Retinal pigment epithelial cell (primary cell): ENCODE data around the gene RAB27B.

Source experiments
- DNase-seq: peaks from one replicate; pipeline ENCODE4 v3.0.0-alpha.2; 2010; ENCODE audit warnings: low read depth
- H3K4me3 ChIP-seq: 2 replicates; pipeline ENCODE4 v1.5.1; 2011; ENCODE audit warnings: mild to moderate bottlenecking, low read length, control low read depth, moderate library complexity
- TF ChIP-seq, protein P1 (sequence below): conservative IDR thresholded peaks from 2 replicates; pipeline ENCODE4 v1.5.1; 2011; ENCODE audit warnings: low read depth, low read length, control low read depth, inconsistent platforms

RAB27B gene

DNA sequence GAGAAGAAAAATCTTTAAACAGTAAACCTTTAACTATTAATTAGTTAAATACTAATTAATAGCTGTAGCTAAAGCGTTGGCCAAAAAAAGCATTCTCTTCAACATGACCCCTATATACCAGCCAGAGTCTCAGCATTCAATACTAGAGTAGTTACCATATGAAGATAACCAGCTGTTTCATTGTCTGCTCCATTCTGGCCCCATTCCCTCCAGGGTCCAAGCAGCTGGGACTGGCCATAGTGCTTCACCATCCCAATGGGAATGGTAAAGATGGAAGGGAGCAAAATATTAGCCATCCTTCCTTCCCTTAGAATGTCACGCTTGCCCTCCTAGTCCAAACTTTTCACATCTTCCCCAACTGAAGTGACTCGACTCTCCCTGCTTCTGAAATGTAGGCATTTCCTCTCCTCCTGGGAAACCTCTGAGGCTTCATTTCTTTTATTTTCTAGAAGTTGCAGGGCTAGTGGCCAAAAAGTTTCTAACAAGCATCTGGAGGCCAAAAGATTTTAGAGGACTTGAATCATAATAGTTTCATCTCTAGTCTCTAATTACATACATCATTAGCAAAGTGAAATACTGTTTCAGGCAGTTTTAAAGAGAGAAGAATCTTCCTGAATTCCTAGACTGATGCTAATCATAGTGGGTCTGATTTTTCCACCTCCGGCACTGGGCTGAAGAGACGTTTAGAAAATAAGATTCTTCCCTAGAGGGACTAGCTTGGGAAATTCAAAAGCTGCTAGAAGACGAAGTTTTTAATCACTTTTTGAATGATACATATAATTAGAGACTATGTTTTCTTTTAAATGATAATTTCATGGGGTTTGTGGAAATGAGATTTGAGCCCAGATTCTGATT is 78.3 kb downstream of the RAB27B start:
- DNase-seq, result no peak
- TF ChIP-seq, protein P1, sequence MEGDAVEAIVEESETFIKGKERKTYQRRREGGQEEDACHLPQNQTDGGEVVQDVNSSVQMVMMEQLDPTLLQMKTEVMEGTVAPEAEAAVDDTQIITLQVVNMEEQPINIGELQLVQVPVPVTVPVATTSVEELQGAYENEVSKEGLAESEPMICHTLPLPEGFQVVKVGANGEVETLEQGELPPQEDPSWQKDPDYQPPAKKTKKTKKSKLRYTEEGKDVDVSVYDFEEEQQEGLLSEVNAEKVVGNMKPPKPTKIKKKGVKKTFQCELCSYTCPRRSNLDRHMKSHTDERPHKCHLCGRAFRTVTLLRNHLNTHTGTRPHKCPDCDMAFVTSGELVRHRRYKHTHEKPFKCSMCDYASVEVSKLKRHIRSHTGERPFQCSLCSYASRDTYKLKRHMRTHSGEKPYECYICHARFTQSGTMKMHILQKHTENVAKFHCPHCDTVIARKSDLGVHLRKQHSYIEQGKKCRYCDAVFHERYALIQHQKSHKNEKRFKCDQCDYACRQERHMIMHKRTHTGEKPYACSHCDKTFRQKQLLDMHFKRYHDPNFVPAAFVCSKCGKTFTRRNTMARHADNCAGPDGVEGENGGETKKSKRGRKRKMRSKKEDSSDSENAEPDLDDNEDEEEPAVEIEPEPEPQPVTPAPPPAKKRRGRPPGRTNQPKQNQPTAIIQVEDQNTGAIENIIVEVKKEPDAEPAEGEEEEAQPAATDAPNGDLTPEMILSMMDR, result no peak
- H3K4me3 ChIP-seq, result no peak overlapping the region

DNA sequence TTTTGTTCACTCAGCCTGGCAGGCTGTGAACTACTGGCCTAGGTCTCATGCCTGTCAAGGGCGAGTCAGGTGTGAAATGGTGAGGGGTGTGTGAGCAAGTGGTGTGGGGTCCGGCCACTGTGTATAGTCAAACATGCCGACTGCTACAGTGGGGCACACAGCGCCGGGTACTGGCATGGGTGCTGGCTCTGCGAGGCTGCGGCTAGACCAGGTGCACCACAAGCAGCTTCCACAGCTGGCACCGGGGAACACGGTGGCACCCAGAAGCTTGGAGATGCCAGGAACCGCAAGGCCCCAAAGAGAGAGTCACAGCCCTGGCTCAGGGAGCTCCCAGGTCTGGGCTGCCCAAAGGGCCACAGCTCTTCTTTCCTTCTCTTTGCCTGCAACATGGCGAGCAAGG is 81.3 kb downstream of the RAB27B start:
- no peak for DNase-seq
- H3K4me3 ChIP-seq, result no peak overlapping the region
- TF ChIP-seq, protein P1, result no peak

DNA sequence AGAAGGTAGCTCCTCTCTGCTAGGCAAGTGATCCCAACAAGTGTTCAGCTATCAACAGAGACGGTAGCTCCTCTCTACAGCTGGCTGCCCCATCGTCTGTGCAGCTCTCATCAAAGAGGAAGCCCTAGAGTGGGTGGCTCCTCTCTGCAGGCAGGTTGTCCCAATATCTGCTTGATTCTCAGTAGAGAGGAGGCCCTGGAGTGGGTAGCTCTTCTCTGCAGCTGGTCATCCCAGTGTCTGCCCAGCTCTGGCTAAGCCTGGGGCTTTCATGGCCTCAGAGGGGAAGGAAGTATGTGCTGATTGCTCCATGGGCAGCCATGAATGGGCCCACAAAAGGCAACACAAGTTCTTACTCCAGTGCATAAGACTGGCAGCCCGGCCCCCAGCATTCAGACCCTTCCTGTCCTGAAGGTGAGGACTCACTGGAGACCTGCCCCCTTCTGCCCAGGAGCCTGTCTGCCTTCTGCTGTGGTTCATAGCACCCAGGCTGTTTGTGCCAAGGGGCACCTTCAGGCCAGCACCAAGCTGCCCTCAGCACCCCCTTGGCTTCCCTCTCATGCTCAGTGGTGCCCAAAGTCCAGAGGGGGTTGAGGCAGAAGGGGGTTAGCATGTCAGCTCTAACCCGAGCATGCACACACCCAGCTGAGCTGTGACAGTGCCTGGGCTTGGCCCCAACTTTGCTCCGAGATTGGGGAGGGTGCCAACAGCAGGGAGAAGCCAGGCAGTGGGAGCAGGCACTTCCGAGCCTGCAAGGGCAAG is 82.1 kb downstream of the RAB27B start:
- DNase-seq, result no peak
- TF ChIP-seq, protein P1, result no peak
- H3K4me3 ChIP-seq, result no peak overlapping the region

GRCh38 chr18:54911551-54911950 is 83.3 kb downstream of the RAB27B start:
- TF ChIP-seq, protein P1, result no peak
- no peak for DNase-seq
- H3K4me3 ChIP-seq, result no peak overlapping the region

DNA sequence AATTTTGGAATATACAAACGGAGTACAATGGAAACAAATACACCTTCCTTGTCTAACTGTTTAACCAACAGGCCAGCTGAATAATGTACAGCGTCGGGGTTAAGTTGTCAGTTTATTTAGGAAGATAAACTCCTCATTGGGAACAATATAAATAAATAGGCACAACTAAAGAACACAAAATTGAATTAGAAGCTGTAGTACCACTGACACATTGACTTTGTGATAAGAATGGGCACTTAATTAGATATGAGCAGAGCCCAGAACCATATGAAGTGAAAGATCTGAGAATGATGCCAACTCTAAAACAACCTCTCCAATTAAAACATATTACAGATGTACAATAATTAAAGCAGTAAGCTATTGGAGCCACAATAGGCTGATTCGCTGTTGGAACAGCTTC is 86.5 kb downstream of the RAB27B start:
- TF ChIP-seq, protein P1, result no peak
- no peak for DNase-seq
- H3K4me3 ChIP-seq, result no peak overlapping the region

GRCh38 chr18:54916507-54916906 is 88.2 kb downstream of the RAB27B start:
- TF ChIP-seq, protein P1, result no peak
- no peak for DNase-seq
- H3K4me3 ChIP-seq, result no peak overlapping the region
